Gastrocnemius medialis (tissue), 4 donors: ENCODE measurements around the gene CDH23. TPM values are rescaled to one million over a fixed set of nuclear protein-coding genes. Genes with fewer than 3 reads are reported as not detected.

ENCODE experiments used
- ATAC-seq, 2 donors: fragments of 150-250 bp; one replicate each; pipeline ENCODE4 v1.9.1; 2016
- DNase-seq, 2 donors: peaks; one replicate each; pipeline ENCODE4 v3.0.0-alpha.2; 2019
- H3K27ac ChIP-seq, 4 donors: fragments of 200-600 bp; sonication (generic); 1 replicate in 1 of 4; 2 replicates in 3 of 4; pipeline ENCODE4 v1.5.1; 2016 to 2018; ENCODE audit warnings: mild to moderate bottlenecking in 2 of 4, moderate library complexity in 1 of 4
- H3K27me3 ChIP-seq, 3 donors: fragments of 200-600 bp; sonication (generic) in 2 of 3; 1 replicate in 1 of 3; 2 replicates in 2 of 3; pipeline versions ENCODE4 v1.5.1 to v1.6.0; 2016 to 2019; ENCODE audit warnings: mild to moderate bottlenecking in 1 of 3, moderate library complexity in 1 of 3
- H3K36me3 ChIP-seq, 2 donors: fragments of 200-600 bp; sonication (generic) in 1 of 2; one replicate each; pipeline ENCODE4 v1.5.1; 2017 to 2018
- H3K4me1 ChIP-seq, 2 donors: fragments of 200-600 bp; sonication (generic) in 1 of 2; one replicate each; pipeline ENCODE4 v1.5.1; 2016 to 2017; ENCODE audit warnings: mild to moderate bottlenecking in 2 of 2
- H3K4me3 ChIP-seq, 4 donors: fragments of 200-600 bp; sonication (generic) in 3 of 4; 1 replicate in 1 of 4; 2 replicates in 3 of 4; pipeline ENCODE4 v1.5.1; 2016 to 2019; ENCODE audit warnings: mild to moderate bottlenecking in 2 of 4
- H3K9me3 ChIP-seq, 3 donors: fragments of 200-600 bp; sonication (generic) in 2 of 3; 1 replicate in 1 of 3; 2 replicates in 2 of 3; pipeline ENCODE4 v1.5.1; 2016 to 2019
- POLR2A ChIP-seq, 2 donors: fragments of 450-650 bp; IDR thresholded peaks; one replicate each; pipeline ENCODE4 v1.6.1; 2017; ENCODE audit warnings: antibody characterized with exemption in 2 of 2, mild to moderate bottlenecking in 2 of 2, moderate library complexity in 2 of 2
- in situ Hi-C, 4 donors: fragments of 200-750 bp; cut with MboI; loops; one replicate each; pipeline versions ENCODE4 v1.15.0 to v1.8.0; 2017; ENCODE audit warnings: low sequenced_read_pairs in 4 of 4
- intact Hi-C: fragments of 100-400 bp; cut with DNase I; formaldehyde crosslinking; loops from one replicate; pipeline ENCODE4 v1.15.1; 2023; ENCODE audit warnings: low total_unique reads
- total RNA-seq, 4 donors: library from RNA; depleted of rRNA; stranded (reverse); fragments of >200 nt; gene quantifications; one replicate each; pipeline versions ENCODE4 v1.1.0 to v1.2.3, GENCODE V29; 2016
- TF ChIP-seq, protein P1 (sequence below), 5 experiments: fragments of 450-650 bp in 3 of 5; fragments of 200-600 bp in 2 of 5; sonication (generic) in 2 of 5; IDR thresholded peaks in 4 of 5; conservative IDR thresholded peaks in 1 of 5; 1 replicate in 4 of 5; 2 replicates in 1 of 5; pipeline ENCODE4 v1.5.1; 2016 to 2019; ENCODE audit warnings: antibody characterized with exemption in 5 of 5, mild to moderate bottlenecking in 3 of 5, moderate library complexity in 3 of 5

Gene CDH23
- total RNA-seq, 4 donors from 2014 or later: 0.53 to 1.8 (median 1.2) TPM

- Histone ChIP-seq H3K27me3 (no peaks in the 10 kb centered on the region), H3K9me3 (no peaks in the 10 kb centered on the region), H3K4me1 (no peaks in the 10 kb centered on the region), H3K4me3 (no peak overlapping the region), H3K27ac (no peak overlapping the region), H3K36me3 (no peaks in the 10 kb centered on the region)
- TF ChIP-seq, protein P1, sequence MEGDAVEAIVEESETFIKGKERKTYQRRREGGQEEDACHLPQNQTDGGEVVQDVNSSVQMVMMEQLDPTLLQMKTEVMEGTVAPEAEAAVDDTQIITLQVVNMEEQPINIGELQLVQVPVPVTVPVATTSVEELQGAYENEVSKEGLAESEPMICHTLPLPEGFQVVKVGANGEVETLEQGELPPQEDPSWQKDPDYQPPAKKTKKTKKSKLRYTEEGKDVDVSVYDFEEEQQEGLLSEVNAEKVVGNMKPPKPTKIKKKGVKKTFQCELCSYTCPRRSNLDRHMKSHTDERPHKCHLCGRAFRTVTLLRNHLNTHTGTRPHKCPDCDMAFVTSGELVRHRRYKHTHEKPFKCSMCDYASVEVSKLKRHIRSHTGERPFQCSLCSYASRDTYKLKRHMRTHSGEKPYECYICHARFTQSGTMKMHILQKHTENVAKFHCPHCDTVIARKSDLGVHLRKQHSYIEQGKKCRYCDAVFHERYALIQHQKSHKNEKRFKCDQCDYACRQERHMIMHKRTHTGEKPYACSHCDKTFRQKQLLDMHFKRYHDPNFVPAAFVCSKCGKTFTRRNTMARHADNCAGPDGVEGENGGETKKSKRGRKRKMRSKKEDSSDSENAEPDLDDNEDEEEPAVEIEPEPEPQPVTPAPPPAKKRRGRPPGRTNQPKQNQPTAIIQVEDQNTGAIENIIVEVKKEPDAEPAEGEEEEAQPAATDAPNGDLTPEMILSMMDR (IDR thresholded peaks at IDR 0.05 in 4 of 5, conservative IDR thresholded peaks at IDR 0.05 in 1 of 5): no peak
- TF ChIP-seq POLR2A (IDR thresholded peaks at IDR 0.05): no peak
- in situ Hi-C loops: no loop called here
- ATAC-seq (no peak), DNase-seq (no peak)
- intact Hi-C loops: no loop called here
Measured at GRCh38 chr10:71582506-71583475, 186.1 kb downstream of the CDH23 start.

GRCh38 chr10:71584461-71584860 lies 187.7 kb downstream of the CDH23 start:
- H3K27me3 ChIP-seq: no peaks in the 10 kb centered on the region
- TF ChIP-seq POLR2A (IDR thresholded peaks at IDR 0.05): no peak
- TF ChIP-seq, protein P1 (IDR thresholded peaks at IDR 0.05 in 4 of 5, conservative IDR thresholded peaks at IDR 0.05 in 1 of 5): no peak
- no peak overlapping the region for H3K4me3 ChIP-seq
- H3K36me3 ChIP-seq: no peaks in the 10 kb centered on the region
- no peaks in the 10 kb centered on the region for H3K4me1 ChIP-seq
- no peak overlapping the region for H3K27ac ChIP-seq
- intact Hi-C loops (no loop called here), in situ Hi-C loops (no loop called here)
- DNase-seq (no peak), ATAC-seq (no peak)
- no peaks in the 10 kb centered on the region for H3K9me3 ChIP-seq

DNA sequence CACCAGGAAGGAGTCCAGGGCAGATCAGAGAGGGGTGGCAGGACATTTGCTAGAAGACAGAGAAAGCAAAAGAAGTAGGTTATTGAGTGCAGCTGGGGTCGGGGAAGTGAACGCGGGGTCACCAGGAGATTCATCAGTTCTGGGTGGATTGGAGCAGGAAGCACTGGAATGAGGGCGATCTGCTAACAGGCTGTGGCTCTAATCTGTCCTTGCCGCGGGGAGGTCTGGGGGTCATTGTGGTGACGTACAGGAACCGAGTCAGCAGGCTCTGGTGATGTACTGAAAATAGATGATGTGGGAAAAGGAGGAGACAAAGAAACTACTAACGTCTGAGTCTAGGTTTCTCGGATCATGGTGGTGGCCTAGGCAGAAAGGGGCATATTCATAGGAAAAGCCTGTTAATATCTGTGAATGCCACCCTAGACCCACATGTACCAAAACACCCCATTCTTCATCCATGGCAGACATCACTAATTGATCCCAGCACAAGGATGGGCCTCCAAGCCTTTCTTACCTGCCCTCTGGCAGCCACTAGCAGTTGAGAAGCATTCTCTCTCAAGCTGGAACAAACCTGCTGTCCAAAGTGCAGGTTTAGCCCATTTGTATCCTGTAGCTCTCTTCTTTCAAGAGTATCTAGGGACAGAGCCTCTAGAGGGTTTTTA lies 188.3 kb downstream of the CDH23 start:
- DNase-seq (no peak), ATAC-seq (no peak)
- no peaks in the 10 kb centered on the region for H3K9me3 ChIP-seq
- no peaks in the 10 kb centered on the region for H3K27me3 ChIP-seq
- H3K4me3 ChIP-seq: no peak overlapping the region
- H3K4me1 ChIP-seq: no peaks in the 10 kb centered on the region
- intact Hi-C loops (no loop called here), in situ Hi-C loops (no loop called here)
- TF ChIP-seq, protein P1 (IDR thresholded peaks at IDR 0.05 in 4 of 5, conservative IDR thresholded peaks at IDR 0.05 in 1 of 5): no peak
- TF ChIP-seq POLR2A (IDR thresholded peaks at IDR 0.05): no peak
- H3K27ac ChIP-seq: no peak overlapping the region
- no peaks in the 10 kb centered on the region for H3K36me3 ChIP-seq

DNA sequence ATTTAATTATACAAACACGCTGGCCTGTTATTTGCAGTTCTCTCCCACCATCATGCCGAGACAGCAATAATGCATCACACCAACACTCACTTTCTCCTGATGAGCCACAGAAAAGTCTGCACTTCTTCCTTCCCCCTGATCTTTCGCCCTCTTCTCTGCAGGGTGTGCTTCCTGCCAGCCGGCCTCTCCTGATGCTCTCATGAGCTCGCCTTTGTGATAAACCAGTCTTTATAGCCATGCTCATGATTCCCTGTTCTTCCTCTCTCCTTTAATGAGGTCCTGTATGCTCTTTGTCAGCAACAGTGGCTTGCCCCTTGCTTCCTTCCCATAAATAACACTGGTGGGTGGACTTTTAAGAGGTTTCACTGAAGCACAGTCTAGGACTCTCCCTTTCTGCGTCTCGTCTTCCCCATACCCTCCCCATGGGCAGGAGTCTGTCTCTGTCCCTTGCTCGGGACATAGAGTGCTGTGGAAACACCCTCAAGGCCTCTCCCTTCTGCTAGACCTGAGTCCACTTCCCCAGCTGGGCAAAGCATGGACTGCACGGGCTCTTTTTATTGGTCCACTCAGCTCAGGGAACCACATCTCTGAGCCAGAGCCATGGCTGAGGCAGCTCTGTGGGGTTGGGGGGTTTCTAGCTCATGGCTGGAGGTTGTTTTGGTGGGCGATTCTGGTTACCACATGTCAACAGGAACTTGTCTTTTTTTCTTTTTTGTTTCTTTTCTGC lies 189.0 kb downstream of the CDH23 start:
- H3K36me3 ChIP-seq: no peaks in the 10 kb centered on the region
- no peak overlapping the region for H3K4me3 ChIP-seq
- TF ChIP-seq, protein P1 (IDR thresholded peaks at IDR 0.05 in 4 of 5, conservative IDR thresholded peaks at IDR 0.05 in 1 of 5): no peak
- TF ChIP-seq POLR2A (IDR thresholded peaks at IDR 0.05): no peak
- in situ Hi-C loops (no loop called here), intact Hi-C loops (no loop called here)
- ATAC-seq: no peak
- no peaks in the 10 kb centered on the region for H3K4me1 ChIP-seq
- no peaks in the 10 kb centered on the region for H3K9me3 ChIP-seq
- H3K27me3 ChIP-seq: no peaks in the 10 kb centered on the region
- DNase-seq: no peak
- no peak overlapping the region for H3K27ac ChIP-seq
